Stimulated activated CD4-positive, alpha-beta T cell treated with anti-CD3 and anti-CD28 coated beads, Interleukin-15, amount 100 ng/mL, for 48 hours (primary cell): Measurements from ENCODE around the gene DHRSX.
A peak's percentile ranks its signal among the peaks of the same experiment; 100 is the strongest.
"Not testable (repeated sequence)": the region's sequence is repeated elsewhere in the genome, so short reads cannot be mapped to it uniquely, and the experiment has no call there.

Source experiments
- DNase-seq, 2 donors: peaks; one replicate each; pipeline ENCODE4 v3.0.0-alpha.2; 2020; ENCODE audit warnings: low read depth in 2 of 2

DHRSX gene

DNA sequence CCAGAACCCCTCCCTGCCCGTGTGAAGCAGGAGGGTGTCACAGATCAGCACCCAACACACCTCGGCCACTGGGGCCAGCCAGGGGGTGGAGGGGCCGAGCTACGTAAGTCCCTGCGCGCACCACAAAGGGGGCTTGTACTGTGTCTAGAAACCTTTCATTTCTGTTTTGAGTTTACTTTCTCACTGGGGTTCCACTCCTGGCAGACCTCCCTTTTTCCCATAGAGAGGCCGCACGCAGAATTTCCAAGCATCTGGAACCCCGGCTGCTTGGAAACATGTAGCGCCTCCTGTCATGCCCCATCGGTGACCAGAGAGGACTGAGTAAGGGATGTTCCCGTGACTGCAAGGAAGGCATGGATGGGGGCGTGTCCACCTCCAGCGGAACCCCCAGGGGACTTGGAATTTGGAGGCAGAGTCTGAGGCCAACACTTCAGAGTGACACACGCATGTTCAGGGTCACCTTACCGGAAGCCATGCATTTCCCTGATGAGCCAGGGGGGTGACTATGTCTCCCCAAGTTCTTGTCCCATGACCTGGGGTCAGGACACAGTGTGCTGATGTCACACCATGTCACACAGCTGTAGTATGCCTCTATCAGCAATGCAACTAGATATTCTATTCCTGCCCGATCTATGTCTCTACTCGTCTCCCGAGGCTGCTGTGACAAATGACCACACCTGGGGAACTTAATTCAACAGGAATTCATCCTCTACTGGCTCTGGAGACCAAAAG lies 105.3 kb downstream of the DHRSX start:
- DNase-seq = no peak

DNA sequence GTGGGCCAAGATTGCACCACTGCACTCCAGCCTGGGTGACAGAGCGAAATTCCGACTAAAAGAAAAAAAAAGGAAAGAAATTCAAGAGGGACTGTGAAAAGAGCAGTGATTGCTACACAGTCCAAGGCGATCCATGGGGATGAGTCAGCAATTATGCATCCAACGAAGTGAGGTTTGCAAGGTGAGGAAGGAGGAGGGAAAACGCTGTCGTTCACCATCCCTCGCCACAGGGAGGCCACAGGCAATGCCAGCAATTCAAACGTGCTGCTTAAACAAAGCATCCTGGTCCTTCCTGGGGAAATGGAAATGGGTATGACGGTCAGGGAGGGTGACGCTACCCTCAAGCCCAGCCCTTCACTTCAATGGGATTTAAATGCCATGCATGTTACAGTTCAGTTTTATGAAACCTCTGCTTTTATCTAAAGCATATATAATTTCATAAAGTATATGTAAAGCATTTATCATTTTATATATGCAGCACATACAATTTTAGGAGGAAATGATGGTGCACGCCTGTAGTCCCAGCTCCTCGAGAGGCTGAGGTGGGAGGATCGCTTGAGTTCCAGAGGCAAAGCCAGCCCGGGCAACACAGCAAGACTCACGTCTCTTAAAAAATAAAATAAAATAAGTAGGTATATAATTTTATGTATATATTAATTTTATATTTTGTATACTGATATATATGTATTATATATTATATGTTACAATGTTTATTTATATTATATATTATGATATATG lies 108.7 kb downstream of the DHRSX start:
- DNase-seq = no peak

- DNase-seq = no peak
Measured at GRCh38 chrX:2390754-2391153, 110.0 kb downstream of the DHRSX start.

- not testable (repeated sequence) for DNase-seq
Measured at GRCh38 chrX:2389731-2390130, 111.0 kb downstream of the DHRSX start.

DNA sequence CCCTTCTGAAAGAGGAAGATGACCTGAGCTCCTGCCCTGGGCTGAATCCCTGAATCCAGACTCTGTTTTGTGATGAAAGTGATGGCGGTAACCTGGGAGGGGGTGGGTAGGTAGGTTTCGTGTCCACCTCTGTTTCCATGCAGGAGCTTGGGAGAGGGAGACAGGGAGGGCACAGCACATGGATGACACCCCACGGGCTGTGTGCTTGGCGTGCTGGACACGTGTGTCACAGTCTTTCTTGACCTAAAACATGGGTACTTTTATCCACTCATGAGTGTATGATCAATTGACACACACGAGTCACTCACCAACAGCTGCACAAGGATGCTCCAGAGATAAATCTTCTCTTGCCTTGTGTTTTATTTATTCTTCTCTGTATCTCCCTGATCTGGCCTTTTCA lies 111.5 kb downstream of the DHRSX start:
- DNase-seq = no peak

DNA sequence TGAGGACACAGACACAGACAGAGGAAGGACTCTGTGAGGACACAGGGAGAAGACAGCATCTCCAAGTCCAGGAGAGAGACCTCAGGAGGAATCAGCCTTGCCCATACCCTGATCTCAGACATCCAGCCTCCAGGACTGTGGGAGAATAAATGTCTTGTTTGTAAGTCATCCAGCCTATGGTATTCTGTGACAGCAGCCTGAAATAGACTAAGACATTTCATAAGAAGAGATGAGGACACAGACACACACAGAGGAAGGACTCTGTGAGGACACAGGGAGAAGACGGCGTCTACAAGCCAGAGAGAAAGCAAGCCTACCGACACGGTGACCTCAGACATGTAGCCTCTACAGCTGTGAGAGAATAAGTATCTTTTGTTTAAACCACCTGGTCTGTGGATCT lies 112.1 kb downstream of the DHRSX start:
- DNase-seq = no peak

- DNase-seq = no peak
Measured at GRCh38 chrX:2387614-2388239, 113.0 kb downstream of the DHRSX start.

- no peak for DNase-seq
Measured at GRCh38 chrX:2385224-2385623, 115.6 kb downstream of the DHRSX start.

DNA sequence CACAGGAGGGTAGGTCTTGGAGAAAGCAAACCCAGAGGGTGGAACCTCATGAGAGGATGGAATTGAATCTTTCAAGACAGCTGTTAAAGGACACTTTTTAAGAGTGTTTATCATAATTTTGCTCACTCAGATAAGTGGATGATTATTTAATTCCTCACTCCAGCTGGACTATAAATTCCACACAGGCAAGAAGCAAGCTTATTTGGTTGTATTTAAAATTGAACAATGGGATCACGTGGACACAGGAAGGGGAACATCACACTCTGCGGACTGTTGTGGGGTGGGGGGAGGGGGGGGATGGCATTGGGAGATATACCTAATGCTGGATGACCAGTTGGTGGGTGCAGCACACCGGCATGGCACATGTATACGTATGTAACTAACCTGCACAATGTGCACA lies 116.3 kb downstream of the DHRSX start:
- DNase-seq = no peak

DNA sequence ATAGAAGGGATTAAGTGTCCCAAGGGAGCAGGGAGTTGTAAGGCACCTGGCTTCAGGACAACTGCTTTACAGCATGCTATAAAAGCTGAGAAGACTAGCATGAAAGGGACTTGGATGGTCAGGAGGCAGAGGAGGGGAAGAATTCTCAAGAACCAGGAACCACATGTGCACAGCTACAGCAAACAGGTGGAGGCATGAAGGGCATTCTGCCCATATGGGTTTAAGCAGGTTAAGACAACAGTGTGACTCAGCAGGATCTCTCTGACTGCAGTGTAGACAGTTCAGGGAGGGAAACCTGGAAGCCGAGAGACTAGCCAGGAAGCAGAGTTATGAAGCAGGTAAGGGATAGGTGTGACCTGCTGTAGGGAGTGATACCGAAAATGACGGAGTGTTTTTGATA lies 117.0 kb downstream of the DHRSX start:
- DNase-seq = no peak

GRCh38 chrX:2383144-2383543 lies 117.6 kb downstream of the DHRSX start:
- no peak for DNase-seq

- not testable (repeated sequence) for DNase-seq
Measured at GRCh38 chrX:2382433-2383048, 118.2 kb downstream of the DHRSX start.

GRCh38 chrX:2376166-2376565 lies 124.6 kb downstream of the DHRSX start:
- no peak for DNase-seq

DNA sequence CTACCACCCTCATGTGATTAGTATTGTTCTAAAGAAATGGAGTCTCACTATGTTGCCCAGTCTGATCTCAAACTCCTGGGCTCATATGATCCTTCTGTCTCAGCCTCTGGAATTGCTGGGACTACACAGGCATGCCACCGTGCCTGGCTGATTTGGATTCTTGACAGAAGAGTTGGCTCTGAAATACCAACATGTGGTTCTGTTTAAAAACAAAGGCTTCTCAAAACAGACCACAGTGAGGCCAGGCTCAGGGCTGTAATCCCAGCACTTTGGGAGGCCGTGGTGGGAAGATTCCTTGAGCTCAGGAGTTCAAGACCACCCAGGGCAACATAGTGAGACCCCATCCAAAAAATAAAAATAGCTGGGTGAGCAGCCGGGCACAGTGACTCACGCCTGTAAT lies 126.7 kb downstream of the DHRSX start:
- no peak for DNase-seq

- DNase-seq = no peak
Measured at GRCh38 chrX:2373615-2374014, 127.2 kb downstream of the DHRSX start.

DNA sequence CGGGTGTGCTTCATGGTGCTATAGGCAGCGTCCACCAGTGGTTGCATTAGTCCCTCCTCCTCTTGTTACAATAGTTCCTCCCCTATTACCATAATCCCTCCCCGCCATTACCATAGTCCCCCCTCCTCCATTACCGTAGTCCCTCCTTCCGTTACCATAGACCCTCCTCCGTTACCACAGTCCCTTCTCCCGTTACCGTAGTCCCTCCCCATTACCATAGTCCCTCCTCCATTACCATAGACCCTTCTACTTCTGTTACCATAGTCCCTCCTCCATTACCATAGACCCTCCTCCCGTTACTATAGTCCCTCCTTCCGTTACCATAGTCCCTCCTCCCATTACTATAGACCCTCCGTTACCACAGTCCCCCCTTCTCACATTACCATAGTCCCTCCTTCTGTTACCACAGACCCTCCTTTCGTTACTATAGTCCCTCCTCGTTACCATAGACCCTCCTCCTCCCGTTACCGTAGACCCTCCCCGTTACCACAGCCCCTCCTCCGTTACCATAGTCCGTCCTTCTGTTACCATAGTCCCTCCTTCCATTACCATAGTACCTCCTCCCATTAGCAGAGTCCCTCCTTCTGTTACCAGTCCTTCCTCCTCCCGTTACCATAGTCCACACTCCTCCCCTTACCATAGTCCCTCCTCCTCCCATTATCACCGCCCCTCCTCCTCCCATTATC lies 129.6 kb downstream of the DHRSX start:
- DNase-seq = no peak

- DNase-seq = no peak
Measured at GRCh38 chrX:2370456-2370855, 130.3 kb downstream of the DHRSX start.

DNA sequence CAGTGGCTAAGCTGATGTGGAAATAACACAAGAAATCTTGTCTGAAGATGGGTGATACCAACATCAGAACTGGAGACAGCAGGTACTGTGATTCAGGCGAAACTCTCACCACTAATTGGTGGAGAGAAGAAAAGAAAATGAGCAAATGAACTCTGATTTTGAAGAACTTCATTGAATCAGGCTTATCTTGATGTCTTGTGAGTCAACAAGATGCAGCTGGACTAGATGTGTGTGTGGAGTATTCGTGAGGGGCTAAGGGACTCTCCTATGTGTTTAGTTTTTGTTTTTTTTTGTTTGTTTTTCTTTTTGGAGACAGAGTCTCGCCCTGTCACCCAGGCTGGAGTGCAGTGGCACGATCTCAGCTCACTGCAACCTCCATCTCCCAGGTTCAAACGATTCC lies 131.6 kb downstream of the DHRSX start:
- DNase-seq = no peak

DNA sequence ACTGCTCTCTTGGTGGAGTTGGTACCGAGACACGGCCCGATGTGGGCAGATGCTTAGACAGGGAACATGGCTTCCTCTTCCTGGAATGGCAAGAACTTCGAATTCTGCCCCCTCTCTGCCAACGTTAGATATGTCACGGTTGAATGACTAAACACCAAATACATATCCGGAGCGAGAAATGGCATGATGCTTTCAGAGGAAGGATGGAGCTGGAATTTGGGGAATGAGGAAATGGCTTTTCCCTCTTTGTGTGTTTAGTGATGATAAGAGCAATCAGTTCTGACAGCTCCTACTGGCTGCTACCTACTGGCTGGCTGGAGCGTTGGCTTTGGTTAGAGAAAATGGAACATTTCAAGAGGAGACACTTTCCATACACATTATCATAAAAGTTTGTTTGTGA lies 140.0 kb downstream of the DHRSX start:
- DNase-seq = no peak

GRCh38 chrX:2359522-2359921 lies 141.3 kb downstream of the DHRSX start:
- DNase-seq = not testable (repeated sequence)

DNA sequence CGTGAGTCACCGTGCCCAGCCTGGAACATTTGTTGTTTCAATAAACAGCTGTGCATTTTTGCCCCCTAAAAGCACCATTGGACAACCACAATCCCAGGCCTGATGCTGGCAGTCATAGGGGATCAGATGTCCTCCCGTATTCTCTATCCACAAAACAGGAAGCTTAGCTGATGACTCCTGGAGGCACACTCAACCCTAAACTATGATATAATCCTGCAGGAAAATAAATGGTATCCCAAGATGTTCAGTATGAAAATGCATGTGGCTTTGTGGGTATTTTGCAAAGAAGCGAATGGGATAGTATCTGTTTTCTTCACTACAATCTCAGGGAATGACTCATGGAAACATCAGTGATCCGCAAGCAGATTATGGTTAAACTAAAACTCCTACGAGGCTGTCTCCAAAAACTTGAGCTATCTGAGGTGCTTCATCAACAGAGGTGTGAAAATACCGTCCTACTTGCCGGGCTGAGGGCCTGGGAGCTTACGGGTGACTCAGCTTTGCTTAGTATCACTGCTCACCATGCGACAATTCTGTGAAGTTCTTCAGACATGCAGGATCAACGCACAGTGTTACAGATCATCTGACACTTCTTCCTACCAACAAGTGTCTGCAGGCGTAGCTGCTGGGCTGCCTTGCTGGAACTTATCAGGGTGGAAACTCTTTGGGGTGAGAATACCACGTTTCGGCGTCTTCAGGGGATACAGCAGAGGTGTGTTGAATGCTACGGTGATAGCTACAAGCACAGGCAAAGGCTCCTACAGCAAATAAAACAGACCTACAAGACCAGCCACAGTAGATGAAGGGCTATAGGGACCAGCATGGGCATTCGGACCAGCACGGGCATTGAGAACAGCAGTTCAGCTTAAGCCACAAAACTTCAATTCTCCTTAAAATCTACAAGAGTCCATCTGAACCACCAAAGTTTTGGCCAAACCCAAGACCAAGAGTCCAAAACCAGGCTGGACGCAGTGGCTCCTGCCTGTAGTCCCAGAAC lies 148.5 kb downstream of the DHRSX start:
- DNase-seq = peak; percentile 2 to 8
